MM.1S (cell line): ENCODE measurements around the gene MTARC2.

Experiments
- EZH2phosphoT487 ChIP-seq: fragments of 300-600 bp; sonication (generic); IDR thresholded peaks from 2 replicates; pipeline ENCODE4 v1.6.1; 2018; ENCODE audit warnings: antibody characterized with exemption, low read length
- TF ChIP-seq, protein P1 (sequence below): fragments of 300-600 bp; sonication (generic); IDR thresholded peaks from 2 replicates; pipeline ENCODE4 v1.5.1; 2016; ENCODE audit warnings: antibody characterized with exemption, low read length, mixed read lengths

GRCh38 chr1:220813013-220813412 is 64.9 kb downstream of the MTARC2 start:
- TF ChIP-seq, protein P1, sequence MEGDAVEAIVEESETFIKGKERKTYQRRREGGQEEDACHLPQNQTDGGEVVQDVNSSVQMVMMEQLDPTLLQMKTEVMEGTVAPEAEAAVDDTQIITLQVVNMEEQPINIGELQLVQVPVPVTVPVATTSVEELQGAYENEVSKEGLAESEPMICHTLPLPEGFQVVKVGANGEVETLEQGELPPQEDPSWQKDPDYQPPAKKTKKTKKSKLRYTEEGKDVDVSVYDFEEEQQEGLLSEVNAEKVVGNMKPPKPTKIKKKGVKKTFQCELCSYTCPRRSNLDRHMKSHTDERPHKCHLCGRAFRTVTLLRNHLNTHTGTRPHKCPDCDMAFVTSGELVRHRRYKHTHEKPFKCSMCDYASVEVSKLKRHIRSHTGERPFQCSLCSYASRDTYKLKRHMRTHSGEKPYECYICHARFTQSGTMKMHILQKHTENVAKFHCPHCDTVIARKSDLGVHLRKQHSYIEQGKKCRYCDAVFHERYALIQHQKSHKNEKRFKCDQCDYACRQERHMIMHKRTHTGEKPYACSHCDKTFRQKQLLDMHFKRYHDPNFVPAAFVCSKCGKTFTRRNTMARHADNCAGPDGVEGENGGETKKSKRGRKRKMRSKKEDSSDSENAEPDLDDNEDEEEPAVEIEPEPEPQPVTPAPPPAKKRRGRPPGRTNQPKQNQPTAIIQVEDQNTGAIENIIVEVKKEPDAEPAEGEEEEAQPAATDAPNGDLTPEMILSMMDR = no peak
- TF ChIP-seq EZH2phosphoT487 = no peak
